HepG2 (cell line): Measurements from ENCODE around the gene NOP9. TPM values are rescaled to one million over a fixed set of nuclear protein-coding genes. Genes with fewer than 3 reads are reported as not detected.
A peak's percentile ranks its signal among the peaks of the same experiment; 100 is the strongest.

Source experiments
- ATAC-seq: fragments of 200-7000 bp; cut with Tn5 transposase; 3 replicates; pipeline ENCODE4 v1.9.1; 2020; ENCODE audit warnings: mild to moderate bottlenecking, moderate library complexity
- BruUV-seq: library from RNA; stranded (reverse); fragments of 400-500 nt; replicated peaks from 2 replicates; lab custom pipeline; 2021; lab: Mats Ljungman, UMichigan
- CTCF ChIA-PET: fragments of 300-600 bp; formaldehyde crosslinking; extraction: SDS; loops from one replicate; lab custom pipeline; 2021; ENCODE audit warnings: low total read pairs, inconsistent platforms, low intra/inter-chr PET ratio; lab: Yijun Ruan, JAX
- POLR2A ChIA-PET: fragments of 350-600 bp; sonication (Branson Sonifier 250); formaldehyde crosslinking; loops from one replicate; lab custom pipeline; 2020; ENCODE audit warnings: antibody characterized with exemption, inconsistent platforms; lab: Yijun Ruan, JAX
- DNase-seq: peaks from one replicate; pipeline ENCODE4 v3.0.0-alpha.2; 2015; ENCODE audit warnings: low spot score
- FAIRE-seq: peaks from 3 replicates; lab custom pipeline; 2011; peaks lifted over from hg19 to GRCh38; lab: Jason Lieb, UNC
- H2AFZ ChIP-seq: one replicate; pipeline ENCODE4 v1.6.1; 2011; ENCODE audit warnings: low read length, inconsistent platforms
- H3K27ac ChIP-seq: fragments of 300-600 bp; 3 replicates; pipeline ENCODE4 v1.8.0; 2011; ENCODE audit warnings: mixed run types, mild to moderate bottlenecking, mixed read lengths, low read length, inconsistent platforms; ENCODE audit not compliant: insufficient read depth; ENCODE audit errors: extremely low read length
- H3K27me3 ChIP-seq, 2 experiments: fragments of 200-600 bp in 1 of 2; 2 replicates in 1 of 2; 3 replicates in 1 of 2; pipeline versions ENCODE4 v1.6.0 to v1.8.0; 2011; ENCODE audit warnings: low read length in 2 of 2, mild to moderate bottlenecking in 2 of 2, moderate library complexity in 2 of 2, inconsistent platforms in 1 of 2; ENCODE audit not compliant: insufficient read depth in 2 of 2, control insufficient read depth in 1 of 2
- H3K36me3 ChIP-seq, 2 experiments: fragments of 200-600 bp in 1 of 2; replicated peaks in 1 of 2; 2 replicates in 1 of 2; 3 replicates in 1 of 2; pipeline versions ENCODE4 v1.5.1 to v1.8.0; 2011; ENCODE audit warnings: low read length in 2 of 2, inconsistent platforms in 1 of 2; ENCODE audit not compliant: insufficient read depth in 2 of 2, control insufficient read depth in 1 of 2
- H3K4me1 ChIP-seq: 2 replicates; pipeline ENCODE4 v1.5.1; 2012; ENCODE audit warnings: low read length, inconsistent platforms; ENCODE audit not compliant: insufficient read depth
- H3K4me2 ChIP-seq: 2 replicates; pipeline ENCODE4 v1.6.0; 2011; ENCODE audit warnings: low read depth, low read length, inconsistent platforms
- H3K4me3 ChIP-seq, 3 experiments: fragments of 200-600 bp in 1 of 3; sonication (generic), shearing (Covaris generic) in 1 of 3; replicated peaks in 1 of 3; 2 replicates each; pipeline ENCODE4 v1.5.1; 2011 to 2016; ENCODE audit warnings: low read length in 3 of 3, inconsistent platforms in 2 of 3, low read depth in 2 of 3, mild to moderate bottlenecking in 2 of 3, control low read depth in 1 of 3, mixed read lengths in 1 of 3; ENCODE audit not compliant: insufficient read depth in 1 of 3
- H3K79me2 ChIP-seq: one replicate; pipeline ENCODE4 v1.6.1; 2011; ENCODE audit warnings: low read length, inconsistent platforms; ENCODE audit not compliant: insufficient read depth
- H3K9ac ChIP-seq: 2 replicates; pipeline ENCODE4 v1.6.0; 2011; ENCODE audit warnings: mild to moderate bottlenecking, low read depth, low read length, inconsistent platforms; ENCODE audit not compliant: insufficient read depth
- H3K9me3 ChIP-seq: 2 replicates; pipeline ENCODE4 v1.5.1; 2012; ENCODE audit warnings: mild to moderate bottlenecking, low read length
- H4K20me1 ChIP-seq: 2 replicates; pipeline ENCODE4 v1.6.0; 2011; ENCODE audit warnings: inconsistent platforms, mild to moderate bottlenecking, low read length, moderate library complexity; ENCODE audit not compliant: insufficient read depth
- ATF7-NPFF ChIP-seq: sonication (generic); formaldehyde crosslinking; IDR thresholded peaks from 2 replicates; pipeline ENCODE4 v1.8.1; 2023; ENCODE audit warnings: mild to moderate bottlenecking, low read depth, missing genetic modification reagents, moderate library complexity
- HES4 ChIP-seq: sonication (generic); formaldehyde crosslinking; IDR thresholded peaks from 2 replicates; pipeline ENCODE4 v1.9.0; 2021; ENCODE audit warnings: mild to moderate bottlenecking, missing genetic modification reagents, borderline replicate concordance
- KAT8 ChIP-seq: IDR thresholded peaks from 2 replicates; pipeline ENCODE4 v1.6.1; 2016; ENCODE audit warnings: missing genetic modification reagents, missing compliant biosample characterization
- NCOA1 ChIP-seq: sonication (generic); formaldehyde crosslinking; IDR thresholded peaks from 2 replicates; pipeline ENCODE4 v1.9.0; 2021; ENCODE audit warnings: missing genetic modification reagents
- PITX1 ChIP-seq: sonication (generic); formaldehyde crosslinking; IDR thresholded peaks from 2 replicates; pipeline ENCODE4 v1.5.1; 2020; ENCODE audit warnings: mild to moderate bottlenecking, missing genetic modification reagents
- TARDBP ChIP-seq: sonication (generic); formaldehyde crosslinking; IDR thresholded peaks from 2 replicates; pipeline ENCODE4 v1.8.0; 2022; ENCODE audit warnings: mild to moderate bottlenecking, missing genetic modification reagents
- WGBS: methylation state at CpG from one replicate; pipeline ENCODE4 v1.1.6; 2017; ENCODE audit warnings: low lambda C conversion rate; 5-methylcytosine and 5-hydroxymethylcytosine counted together
- in situ Hi-C: cut with HindIII; loops from 2 replicates; pipeline ENCODE4 v1.10.0; 2017; ENCODE audit warnings: low pct_unique_long_range_greater_than_20kb; ENCODE audit not compliant: extremely low pct_ligation_motif_present
- intact Hi-C: fragments of 100-400 bp; cut with micrococcal nuclease; formaldehyde crosslinking; loops from one replicate; pipeline ENCODE4 v1.10.0; 2022; ENCODE audit not compliant: unreplicated experiment
- polyA plus RNA-seq, 8 experiments: library from polyadenylated mRNA; depleted of rRNA in 3 of 8; stranded (reverse) in 7 of 8; unstranded in 1 of 8; fragments of >200 nt; fragmentation: Illumina TruSeq in 4 of 8; extraction: Trizol in 4 of 8; gene quantifications; 2 replicates each; pipeline versions ENCODE4 v1.2.1 to v1.2.3, GENCODE V29; 2011 to 2016; ENCODE audit warnings: low read depth in 4 of 8, missing spikeins in 1 of 8, mixed read lengths in 1 of 8; ENCODE audit not compliant: insufficient read depth in 1 of 8
- total RNA-seq, 5 experiments: library from RNA; depleted of rRNA; stranded (reverse); fragments of >200 nt; fragmentation: Illumina TruSeq; extraction: Trizol; gene quantifications; 2 replicates each; pipeline ENCODE4 v1.2.3, GENCODE V29; 2016; ENCODE audit warnings: low read depth in 1 of 5
- TF ChIP-seq, protein P1 (sequence below): IDR thresholded peaks from 2 replicates; pipeline ENCODE4 v1.6.1; 2012; ENCODE audit warnings: low read depth, low read length, improper control_type of control experiment
- TF ChIP-seq, protein P2 (sequence below): sonication (generic); formaldehyde crosslinking; IDR thresholded peaks from 2 replicates; pipeline ENCODE4 v1.4.0; 2020; ENCODE audit warnings: missing genetic modification reagents
- TF ChIP-seq, protein P3 (sequence below): sonication (generic); formaldehyde crosslinking; conservative IDR thresholded peaks from 2 replicates; pipeline ENCODE4 v1.4.0; 2020; ENCODE audit warnings: missing genetic modification reagents
- TF ChIP-seq, protein P4 (sequence below): sonication (generic); formaldehyde crosslinking; IDR thresholded peaks from 2 replicates; pipeline ENCODE4 v1.9.0; 2021; ENCODE audit warnings: mild to moderate bottlenecking, missing genetic modification reagents

Gene NOP9
- total and polyA plus RNA-seq, 2 of the 13 experiments (the other 11 are each of a cell fraction or from before 2014, with no cell fraction given), result 24.5 to 61.6 TPM

DNA sequence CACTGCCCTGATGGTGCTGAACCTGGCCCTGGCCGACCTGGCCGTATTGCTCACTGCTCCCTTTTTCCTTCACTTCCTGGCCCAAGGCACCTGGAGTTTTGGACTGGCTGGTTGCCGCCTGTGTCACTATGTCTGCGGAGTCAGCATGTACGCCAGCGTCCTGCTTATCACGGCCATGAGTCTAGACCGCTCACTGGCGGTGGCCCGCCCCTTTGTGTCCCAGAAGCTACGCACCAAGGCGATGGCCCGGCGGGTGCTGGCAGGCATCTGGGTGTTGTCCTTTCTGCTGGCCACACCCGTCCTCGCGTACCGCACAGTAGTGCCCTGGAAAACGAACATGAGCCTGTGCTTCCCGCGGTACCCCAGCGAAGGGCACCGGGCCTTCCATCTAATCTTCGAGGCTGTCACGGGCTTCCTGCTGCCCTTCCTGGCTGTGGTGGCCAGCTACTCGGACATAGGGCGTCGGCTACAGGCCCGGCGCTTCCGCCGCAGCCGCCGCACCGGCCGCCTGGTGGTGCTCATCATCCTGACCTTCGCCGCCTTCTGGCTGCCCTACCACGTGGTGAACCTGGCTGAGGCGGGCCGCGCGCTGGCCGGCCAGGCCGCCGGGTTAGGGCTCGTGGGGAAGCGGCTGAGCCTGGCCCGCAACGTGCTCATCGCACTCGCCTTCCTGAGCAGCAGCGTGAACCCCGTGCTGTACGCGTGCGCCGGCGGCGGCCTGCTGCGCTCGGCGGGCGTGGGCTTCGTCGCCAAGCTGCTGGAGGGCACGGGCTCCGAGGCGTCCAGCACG is 16.4 kb downstream of the NOP9 start:
- FAIRE-seq (no peak), DNase-seq (peak; percentile 65), ATAC-seq (peak; percentile 81)
- in situ Hi-C loops, result no loop called here
- intact Hi-C loops, result no loop called here
- peaks cover 37% of the 10 kb centered on the region for H3K4me1 ChIP-seq
- 46% methylated on average over 70 of the region's 70 CpGs for WGBS
- TSS peak; percentile 55 for BruUV-seq
- H3K79me2 ChIP-seq, result no peaks in the 10 kb centered on the region
- H3K9me3 ChIP-seq, result no peaks in the 10 kb centered on the region
- no peaks in the 10 kb centered on the region for H3K36me3 ChIP-seq
- H3K4me3 ChIP-seq, result peak overlapping the region; percentile 29 to 73 (median 40)
- ChIA-PET POLR2A (interaction anchor here (0.5 to 3.5 kb wide), 19 partner anchors 9 to 1066 kb away, joined by 3 to 57 read pairs (median 6); partner anchors contain the start of genes CBLN3, CHMP4A, CIDEB and DCAF11), CTCF (interaction anchor here (1.2 to 2.4 kb wide), 3 partner anchors 8 to 121 kb away, joined by 3 to 7 read pairs (median 4); partner anchors contain the start of gene CIDEB)
- peak overlapping the region; percentile 89 for H3K4me2 ChIP-seq
- H3K27me3 ChIP-seq, result peaks cover 6 to 39% of the 10 kb centered on the region in 2 experiments; a peak in 4 of 5 replicates
- peak overlapping the region; percentile 18 for H3K27ac ChIP-seq
- H3K9ac ChIP-seq, result peak overlapping the region; percentile 35
- H4K20me1 ChIP-seq, result no peaks in the 10 kb centered on the region
- H2AFZ ChIP-seq, result no peak overlapping the region
- TF ChIP-seq NCOA1 (CRISPR knock-in tag) (no peak), TARDBP (peak; percentile 90), PITX1 (CRISPR knock-in tag) (peak; percentile 74), HES4 (CRISPR knock-in tag) (peak; percentile 99), KAT8 (CRISPR knock-in tag) (peak; percentile 95), ATF7-NPFF (CRISPR knock-in tag) (peak; percentile 99)
- TF ChIP-seq, protein P1, sequence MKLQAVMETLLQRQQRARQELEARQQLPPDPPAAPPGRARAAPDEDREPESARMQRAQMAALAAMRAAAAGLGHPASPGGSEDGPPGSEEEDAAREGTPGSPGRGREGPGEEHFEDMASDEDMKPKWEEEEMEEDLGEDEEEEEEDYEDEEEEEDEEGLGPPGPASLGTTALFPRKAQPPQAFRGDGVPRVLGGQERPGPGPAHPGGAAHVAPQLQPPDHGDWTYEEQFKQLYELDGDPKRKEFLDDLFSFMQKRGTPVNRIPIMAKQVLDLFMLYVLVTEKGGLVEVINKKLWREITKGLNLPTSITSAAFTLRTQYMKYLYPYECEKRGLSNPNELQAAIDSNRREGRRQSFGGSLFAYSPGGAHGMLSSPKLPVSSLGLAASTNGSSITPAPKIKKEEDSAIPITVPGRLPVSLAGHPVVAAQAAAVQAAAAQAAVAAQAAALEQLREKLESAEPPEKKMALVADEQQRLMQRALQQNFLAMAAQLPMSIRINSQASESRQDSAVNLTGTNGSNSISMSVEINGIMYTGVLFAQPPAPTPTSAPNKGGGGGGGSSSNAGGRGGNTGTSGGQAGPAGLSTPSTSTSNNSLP, result no peak
- TF ChIP-seq, protein P2, sequence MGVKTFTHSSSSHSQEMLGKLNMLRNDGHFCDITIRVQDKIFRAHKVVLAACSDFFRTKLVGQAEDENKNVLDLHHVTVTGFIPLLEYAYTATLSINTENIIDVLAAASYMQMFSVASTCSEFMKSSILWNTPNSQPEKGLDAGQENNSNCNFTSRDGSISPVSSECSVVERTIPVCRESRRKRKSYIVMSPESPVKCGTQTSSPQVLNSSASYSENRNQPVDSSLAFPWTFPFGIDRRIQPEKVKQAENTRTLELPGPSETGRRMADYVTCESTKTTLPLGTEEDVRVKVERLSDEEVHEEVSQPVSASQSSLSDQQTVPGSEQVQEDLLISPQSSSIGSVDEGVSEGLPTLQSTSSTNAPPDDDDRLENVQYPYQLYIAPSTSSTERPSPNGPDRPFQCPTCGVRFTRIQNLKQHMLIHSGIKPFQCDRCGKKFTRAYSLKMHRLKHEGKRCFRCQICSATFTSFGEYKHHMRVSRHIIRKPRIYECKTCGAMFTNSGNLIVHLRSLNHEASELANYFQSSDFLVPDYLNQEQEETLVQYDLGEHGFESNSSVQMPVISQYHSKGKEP, result peak; percentile 94
- TF ChIP-seq, protein P3, sequence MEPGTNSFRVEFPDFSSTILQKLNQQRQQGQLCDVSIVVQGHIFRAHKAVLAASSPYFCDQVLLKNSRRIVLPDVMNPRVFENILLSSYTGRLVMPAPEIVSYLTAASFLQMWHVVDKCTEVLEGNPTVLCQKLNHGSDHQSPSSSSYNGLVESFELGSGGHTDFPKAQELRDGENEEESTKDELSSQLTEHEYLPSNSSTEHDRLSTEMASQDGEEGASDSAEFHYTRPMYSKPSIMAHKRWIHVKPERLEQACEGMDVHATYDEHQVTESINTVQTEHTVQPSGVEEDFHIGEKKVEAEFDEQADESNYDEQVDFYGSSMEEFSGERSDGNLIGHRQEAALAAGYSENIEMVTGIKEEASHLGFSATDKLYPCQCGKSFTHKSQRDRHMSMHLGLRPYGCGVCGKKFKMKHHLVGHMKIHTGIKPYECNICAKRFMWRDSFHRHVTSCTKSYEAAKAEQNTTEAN (CRISPR knock-in tag), result peak; percentile 96
- TF ChIP-seq, protein P4, sequence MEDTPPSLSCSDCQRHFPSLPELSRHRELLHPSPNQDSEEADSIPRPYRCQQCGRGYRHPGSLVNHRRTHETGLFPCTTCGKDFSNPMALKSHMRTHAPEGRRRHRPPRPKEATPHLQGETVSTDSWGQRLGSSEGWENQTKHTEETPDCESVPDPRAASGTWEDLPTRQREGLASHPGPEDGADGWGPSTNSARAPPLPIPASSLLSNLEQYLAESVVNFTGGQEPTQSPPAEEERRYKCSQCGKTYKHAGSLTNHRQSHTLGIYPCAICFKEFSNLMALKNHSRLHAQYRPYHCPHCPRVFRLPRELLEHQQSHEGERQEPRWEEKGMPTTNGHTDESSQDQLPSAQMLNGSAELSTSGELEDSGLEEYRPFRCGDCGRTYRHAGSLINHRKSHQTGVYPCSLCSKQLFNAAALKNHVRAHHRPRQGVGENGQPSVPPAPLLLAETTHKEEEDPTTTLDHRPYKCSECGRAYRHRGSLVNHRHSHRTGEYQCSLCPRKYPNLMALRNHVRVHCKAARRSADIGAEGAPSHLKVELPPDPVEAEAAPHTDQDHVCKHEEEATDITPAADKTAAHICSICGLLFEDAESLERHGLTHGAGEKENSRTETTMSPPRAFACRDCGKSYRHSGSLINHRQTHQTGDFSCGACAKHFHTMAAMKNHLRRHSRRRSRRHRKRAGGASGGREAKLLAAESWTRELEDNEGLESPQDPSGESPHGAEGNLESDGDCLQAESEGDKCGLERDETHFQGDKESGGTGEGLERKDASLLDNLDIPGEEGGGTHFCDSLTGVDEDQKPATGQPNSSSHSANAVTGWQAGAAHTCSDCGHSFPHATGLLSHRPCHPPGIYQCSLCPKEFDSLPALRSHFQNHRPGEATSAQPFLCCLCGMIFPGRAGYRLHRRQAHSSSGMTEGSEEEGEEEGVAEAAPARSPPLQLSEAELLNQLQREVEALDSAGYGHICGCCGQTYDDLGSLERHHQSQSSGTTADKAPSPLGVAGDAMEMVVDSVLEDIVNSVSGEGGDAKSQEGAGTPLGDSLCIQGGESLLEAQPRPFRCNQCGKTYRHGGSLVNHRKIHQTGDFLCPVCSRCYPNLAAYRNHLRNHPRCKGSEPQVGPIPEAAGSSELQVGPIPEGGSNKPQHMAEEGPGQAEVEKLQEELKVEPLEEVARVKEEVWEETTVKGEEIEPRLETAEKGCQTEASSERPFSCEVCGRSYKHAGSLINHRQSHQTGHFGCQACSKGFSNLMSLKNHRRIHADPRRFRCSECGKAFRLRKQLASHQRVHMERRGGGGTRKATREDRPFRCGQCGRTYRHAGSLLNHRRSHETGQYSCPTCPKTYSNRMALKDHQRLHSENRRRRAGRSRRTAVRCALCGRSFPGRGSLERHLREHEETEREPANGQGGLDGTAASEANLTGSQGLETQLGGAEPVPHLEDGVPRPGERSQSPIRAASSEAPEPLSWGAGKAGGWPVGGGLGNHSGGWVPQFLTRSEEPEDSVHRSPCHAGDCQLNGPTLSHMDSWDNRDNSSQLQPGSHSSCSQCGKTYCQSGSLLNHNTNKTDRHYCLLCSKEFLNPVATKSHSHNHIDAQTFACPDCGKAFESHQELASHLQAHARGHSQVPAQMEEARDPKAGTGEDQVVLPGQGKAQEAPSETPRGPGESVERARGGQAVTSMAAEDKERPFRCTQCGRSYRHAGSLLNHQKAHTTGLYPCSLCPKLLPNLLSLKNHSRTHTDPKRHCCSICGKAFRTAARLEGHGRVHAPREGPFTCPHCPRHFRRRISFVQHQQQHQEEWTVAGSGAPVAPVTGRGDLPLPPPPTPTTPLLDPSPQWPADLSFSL, result no peak
